HAP-1 (cell line): ENCODE data around the gene NALCN.

ENCODE experiments used
- DNase-seq, 2 experiments: peaks; one replicate each; pipeline ENCODE4 v3.0.0-alpha.2; 2016 to 2020; ENCODE audit warnings: low spot score in 2 of 2
- H3K27me3 ChIP-seq: fragments of 250-450 bp; sonication (Bioruptor Pico); 2 replicates; pipeline ENCODE4 v1.5.1; 2020; ENCODE audit warnings: low read depth, mild to moderate bottlenecking, moderate library complexity
- H3K36me3 ChIP-seq: fragments of 250-450 bp; sonication (Bioruptor Pico); replicated peaks from 2 replicates; pipeline ENCODE4 v1.5.1; 2020; ENCODE audit warnings: mild to moderate bottlenecking
- H3K4me1 ChIP-seq: fragments of 250-450 bp; sonication (Bioruptor Pico); 2 replicates; pipeline ENCODE4 v1.5.1; 2020; ENCODE audit warnings: mild to moderate bottlenecking
- H3K4me3 ChIP-seq: fragments of 250-450 bp; sonication (Bioruptor Pico); 2 replicates; pipeline ENCODE4 v1.5.1; 2020; ENCODE audit warnings: mild to moderate bottlenecking, moderate library complexity
- H3K9me3 ChIP-seq: fragments of 250-450 bp; sonication (Bioruptor Pico); 2 replicates; pipeline ENCODE4 v1.5.1; 2020; ENCODE audit warnings: mild to moderate bottlenecking, moderate library complexity
- in situ Hi-C: fragments of 300-500 bp; cut with MboI; formaldehyde crosslinking; loops from 3 replicates; pipeline ENCODE4 v1.14.3; 2020; ENCODE audit warnings: low sequenced_read_pairs, inconsistent platforms, mixed read lengths

NALCN gene

GRCh38 chr13:101116826-101117225, 299.5 kb downstream of the NALCN start:
- no peaks in the 10 kb centered on the region for H3K36me3 ChIP-seq
- H3K27me3 ChIP-seq, result peaks cover 7% of the 10 kb centered on the region; the same call in 1 of the 2 replicates
- in situ Hi-C loops, result loop anchor here (25.0 kb wide), 1 partner anchor 430 kb away; no protein-coding TSS in a partner anchor
- H3K9me3 ChIP-seq, result no peaks in the 10 kb centered on the region
- H3K4me3 ChIP-seq, result no peak overlapping the region
- no peaks in the 10 kb centered on the region for H3K4me1 ChIP-seq
- DNase-seq, result no peak

- no peak for DNase-seq
- no peak overlapping the region for H3K4me3 ChIP-seq
- in situ Hi-C loops, result loop anchor here (25.0 kb wide), 1 partner anchor 429 kb away; no protein-coding TSS in a partner anchor
- H3K36me3 ChIP-seq, result no peaks in the 10 kb centered on the region
- peaks cover 4% of the 10 kb centered on the region; the same call in 1 of the 2 replicates for H3K27me3 ChIP-seq
- no peaks in the 10 kb centered on the region for H3K4me1 ChIP-seq
- H3K9me3 ChIP-seq, result no peaks in the 10 kb centered on the region
Observed at GRCh38 chr13:101116341-101116740, 300.0 kb downstream of the NALCN start.

DNA sequence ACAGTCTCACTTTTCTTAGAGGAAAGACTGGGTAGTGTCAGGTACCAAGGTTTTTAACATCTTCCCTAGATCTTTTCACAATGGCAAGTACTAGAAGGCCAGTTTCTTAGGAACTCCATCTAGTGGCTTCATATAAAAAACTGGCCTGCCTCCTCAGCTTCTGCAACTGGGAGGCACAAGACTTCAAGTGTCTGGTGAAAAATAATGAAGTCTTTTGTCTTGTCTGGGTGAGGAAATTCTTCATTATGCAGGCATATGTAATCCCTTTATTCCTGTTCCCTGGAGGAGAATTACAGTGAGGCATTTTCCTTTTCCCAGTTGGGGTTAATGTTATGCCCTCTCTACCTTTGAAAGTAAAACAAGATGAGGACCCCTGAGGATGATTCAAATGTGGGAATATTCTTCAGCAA, 300.5 kb downstream of the NALCN start:
- Histone ChIP-seq H3K27me3 (0 out of 2 replicates have a peak, but pooled peaks cover 3% of the 10 kb centered on the region), H3K36me3 (no peaks in the 10 kb centered on the region), H3K4me1 (no peaks in the 10 kb centered on the region), H3K4me3 (no peak overlapping the region), H3K9me3 (no peaks in the 10 kb centered on the region)
- in situ Hi-C loops, result loop anchor here (25.0 kb wide), 1 partner anchor 428 kb away; no protein-coding TSS in a partner anchor
- peak; percentile 10 to 20 for DNase-seq

- Histone ChIP-seq H3K9me3 (no peaks in the 10 kb centered on the region), H3K27me3 (no peaks in the 10 kb centered on the region), H3K4me3 (no peak overlapping the region), H3K4me1 (no peaks in the 10 kb centered on the region), H3K36me3 (no peaks in the 10 kb centered on the region)
- no peak for DNase-seq
- in situ Hi-C loops, result loop anchor here (25.0 kb wide), 1 partner anchor 425 kb away; no protein-coding TSS in a partner anchor
Observed at GRCh38 chr13:101111894-101112293, 304.4 kb downstream of the NALCN start.

GRCh38 chr13:101109005-101109404, 307.3 kb downstream of the NALCN start:
- in situ Hi-C loops, result loop anchor here (25.0 kb wide), 1 partner anchor 422 kb away; no protein-coding TSS in a partner anchor
- Histone ChIP-seq H3K9me3 (no peaks in the 10 kb centered on the region), H3K4me3 (no peak overlapping the region), H3K36me3 (no peaks in the 10 kb centered on the region), H3K27me3 (no peaks in the 10 kb centered on the region), H3K4me1 (no peaks in the 10 kb centered on the region)
- DNase-seq, result no peak

DNA sequence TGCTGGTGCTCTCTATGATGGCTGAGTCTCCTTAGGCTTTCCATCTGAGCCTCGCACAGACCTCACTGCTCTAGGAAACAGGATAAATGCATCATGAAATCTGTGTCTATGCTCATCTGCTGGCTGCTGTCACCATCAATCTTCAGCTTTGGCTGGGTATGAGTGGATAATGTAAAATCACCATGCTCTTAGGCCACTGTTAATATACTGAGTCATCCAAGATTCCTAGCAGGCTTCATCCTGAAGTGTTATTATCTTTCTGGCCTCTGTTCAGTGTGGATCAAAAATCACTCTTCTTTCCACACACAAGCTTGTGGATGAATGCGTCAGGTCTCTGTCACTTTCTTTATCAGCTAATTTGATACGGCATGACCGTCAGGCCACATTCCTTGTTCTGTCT, 317.4 kb downstream of the NALCN start:
- Histone ChIP-seq H3K9me3 (no peaks in the 10 kb centered on the region), H3K36me3 (no peaks in the 10 kb centered on the region), H3K4me3 (no peak overlapping the region), H3K4me1 (no peaks in the 10 kb centered on the region), H3K27me3 (no peaks in the 10 kb centered on the region)
- in situ Hi-C loops, result no loop called here
- no peak for DNase-seq

DNA sequence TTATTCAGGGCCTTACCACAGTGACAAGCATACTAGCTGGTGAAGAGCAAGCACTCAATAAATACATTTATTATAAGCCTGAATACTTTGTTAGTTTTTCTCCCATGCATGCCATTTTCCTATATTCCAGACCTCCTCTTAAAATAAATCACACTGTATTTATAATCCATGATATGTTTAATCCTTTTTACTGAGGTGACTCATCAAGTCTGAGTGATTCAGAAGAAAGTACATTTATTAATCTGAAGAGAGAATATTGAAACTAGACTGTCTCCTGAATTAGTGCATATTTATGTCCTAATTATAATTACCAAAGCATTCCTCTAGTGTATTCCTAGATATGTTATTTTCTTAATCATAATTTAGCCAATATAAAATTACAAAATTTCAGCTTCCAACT, 323.3 kb downstream of the NALCN start:
- Histone ChIP-seq H3K27me3 (no peaks in the 10 kb centered on the region; the same call in 1 of the 2 replicates), H3K4me1 (no peaks in the 10 kb centered on the region), H3K4me3 (no peak overlapping the region), H3K9me3 (no peaks in the 10 kb centered on the region), H3K36me3 (no peaks in the 10 kb centered on the region)
- in situ Hi-C loops, result no loop called here
- DNase-seq, result no peak

DNA sequence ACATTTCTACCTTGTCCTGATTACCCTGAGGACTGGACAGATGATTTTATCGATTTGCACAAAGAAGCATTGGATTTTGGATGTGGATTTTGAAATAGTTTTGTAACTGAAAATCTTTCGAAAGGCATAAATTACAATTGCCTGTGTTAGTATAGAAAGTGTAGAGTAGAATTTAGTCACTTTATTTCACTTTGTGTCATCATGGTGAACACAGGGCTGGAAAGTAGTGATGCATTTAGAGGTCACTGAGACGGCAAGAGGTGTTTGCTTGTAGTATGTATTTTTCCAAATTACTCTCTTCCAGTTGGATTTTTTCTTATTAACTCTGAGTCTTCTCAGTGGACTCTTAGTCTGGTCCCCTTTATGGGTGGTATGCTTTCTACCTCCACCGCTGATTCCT, 326.0 kb downstream of the NALCN start:
- Histone ChIP-seq H3K36me3 (no peaks in the 10 kb centered on the region), H3K9me3 (no peaks in the 10 kb centered on the region), H3K4me1 (no peaks in the 10 kb centered on the region), H3K4me3 (no peak overlapping the region), H3K27me3 (no peaks in the 10 kb centered on the region; the same call in 1 of the 2 replicates)
- in situ Hi-C loops, result no loop called here
- no peak for DNase-seq

DNA sequence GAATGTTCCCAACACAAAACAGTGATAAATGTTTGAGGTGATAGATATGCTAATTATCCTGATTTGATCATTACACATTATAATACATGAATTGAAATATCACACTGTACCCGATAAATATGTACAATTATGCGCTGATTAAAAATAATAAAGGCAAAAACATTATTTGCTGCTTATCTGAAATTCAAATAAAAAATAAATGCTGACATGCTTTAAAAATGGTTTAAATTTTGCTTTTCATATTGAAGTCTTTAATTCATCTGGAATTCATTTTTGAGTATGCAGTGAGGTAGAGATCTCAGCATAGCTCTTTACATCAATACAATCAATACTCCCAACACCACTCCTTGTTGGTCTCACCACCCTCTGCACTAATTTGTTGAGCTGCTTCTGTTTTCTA, 330.8 kb downstream of the NALCN start:
- no peaks in the 10 kb centered on the region for H3K36me3 ChIP-seq
- H3K27me3 ChIP-seq, result no peaks in the 10 kb centered on the region
- no peak overlapping the region for H3K4me3 ChIP-seq
- H3K4me1 ChIP-seq, result no peaks in the 10 kb centered on the region
- DNase-seq, result no peak
- no peaks in the 10 kb centered on the region for H3K9me3 ChIP-seq
- in situ Hi-C loops, result no loop called here

- H3K27me3 ChIP-seq, result no peaks in the 10 kb centered on the region
- H3K9me3 ChIP-seq, result no peaks in the 10 kb centered on the region
- no peak for DNase-seq
- in situ Hi-C loops, result no loop called here
- H3K36me3 ChIP-seq, result no peaks in the 10 kb centered on the region
- no peaks in the 10 kb centered on the region for H3K4me1 ChIP-seq
- no peak overlapping the region for H3K4me3 ChIP-seq
Observed at GRCh38 chr13:101082441-101082840, 333.9 kb downstream of the NALCN start.

GRCh38 chr13:101080616-101081015, 335.7 kb downstream of the NALCN start:
- no peak overlapping the region for H3K4me3 ChIP-seq
- DNase-seq, result no peak
- H3K9me3 ChIP-seq, result no peaks in the 10 kb centered on the region
- no peaks in the 10 kb centered on the region for H3K27me3 ChIP-seq
- in situ Hi-C loops, result no loop called here
- no peaks in the 10 kb centered on the region for H3K36me3 ChIP-seq
- H3K4me1 ChIP-seq, result no peaks in the 10 kb centered on the region

- Histone ChIP-seq H3K4me1 (no peaks in the 10 kb centered on the region), H3K36me3 (no peaks in the 10 kb centered on the region), H3K4me3 (no peak overlapping the region), H3K9me3 (no peaks in the 10 kb centered on the region), H3K27me3 (no peaks in the 10 kb centered on the region; the same call in 1 of the 2 replicates)
- DNase-seq, result no peak
- in situ Hi-C loops, result no loop called here
Observed at GRCh38 chr13:101065329-101065728, 351.0 kb downstream of the NALCN start.

GRCh38 chr13:101059793-101060192, 356.5 kb downstream of the NALCN start:
- Histone ChIP-seq H3K4me3 (no peak overlapping the region), H3K27me3 (peaks cover 2% of the 10 kb centered on the region; the same call in 1 of the 2 replicates), H3K36me3 (no peaks in the 10 kb centered on the region), H3K4me1 (no peaks in the 10 kb centered on the region), H3K9me3 (no peaks in the 10 kb centered on the region)
- DNase-seq, result no peak
- in situ Hi-C loops, result no loop called here

DNA sequence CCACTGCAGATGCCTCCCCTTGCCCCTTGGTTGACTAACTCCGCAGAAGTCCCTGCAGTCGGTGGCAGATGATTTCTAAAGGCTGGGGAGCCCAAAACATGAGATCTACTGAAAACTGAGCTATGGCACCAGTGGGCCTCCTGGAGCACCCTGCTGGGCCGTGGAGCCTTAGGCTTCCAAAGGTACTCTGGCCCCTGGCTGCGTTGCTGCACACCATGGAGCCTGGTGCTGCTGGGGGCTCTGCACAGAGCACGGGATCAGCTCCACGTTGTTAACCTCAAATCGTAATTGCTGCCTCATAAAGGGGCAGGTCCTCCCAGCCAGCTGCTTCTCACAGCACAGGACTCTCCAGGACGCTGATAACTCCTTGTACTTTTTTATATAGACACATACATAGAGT, 357.5 kb downstream of the NALCN start:
- in situ Hi-C loops, result no loop called here
- no peaks in the 10 kb centered on the region for H3K36me3 ChIP-seq
- no peaks in the 10 kb centered on the region for H3K9me3 ChIP-seq
- no peak for DNase-seq
- no peak overlapping the region for H3K4me3 ChIP-seq
- no peaks in the 10 kb centered on the region for H3K4me1 ChIP-seq
- peaks cover 2% of the 10 kb centered on the region; the same call in 1 of the 2 replicates for H3K27me3 ChIP-seq
